ENCODE data around the gene MYO1H.

GRCh38 chr12:109459247-109459646, 111.5 kb downstream of the MYO1H start:
- TF ChIP-seq SUZ12 (IDR thresholded peaks at IDR 0.05; ENCODE audit: extremely low read depth, insufficient read depth, insufficient read length) (no peak), ZNF274 (IDR thresholded peaks at IDR 0.05; ENCODE audit: low read depth, low read length) (no peak)

Measured in NT2/D1 (cell line).